Tibial nerve (tissue), 4 donors: ENCODE results near the gene BCAS1.

ENCODE experiments used
- EP300 ChIP-seq, 2 donors: sonication (generic); formaldehyde crosslinking; IDR thresholded peaks; one replicate each; pipeline ENCODE4 v1.6.1; 2017; ENCODE audit warnings: antibody characterized with exemption in 2 of 2, mild to moderate bottlenecking in 1 of 2
- TF ChIP-seq, protein P1 (sequence below), 5 experiments: fragments of 200-600 bp in 3 of 5; fragments of 450-650 bp in 2 of 5; sonication (generic) in 3 of 5; IDR thresholded peaks; one replicate each; pipeline ENCODE4 v1.5.1; 2016 to 2019; ENCODE audit warnings: antibody characterized with exemption in 5 of 5, mild to moderate bottlenecking in 3 of 5, moderate library complexity in 2 of 5

DNA sequence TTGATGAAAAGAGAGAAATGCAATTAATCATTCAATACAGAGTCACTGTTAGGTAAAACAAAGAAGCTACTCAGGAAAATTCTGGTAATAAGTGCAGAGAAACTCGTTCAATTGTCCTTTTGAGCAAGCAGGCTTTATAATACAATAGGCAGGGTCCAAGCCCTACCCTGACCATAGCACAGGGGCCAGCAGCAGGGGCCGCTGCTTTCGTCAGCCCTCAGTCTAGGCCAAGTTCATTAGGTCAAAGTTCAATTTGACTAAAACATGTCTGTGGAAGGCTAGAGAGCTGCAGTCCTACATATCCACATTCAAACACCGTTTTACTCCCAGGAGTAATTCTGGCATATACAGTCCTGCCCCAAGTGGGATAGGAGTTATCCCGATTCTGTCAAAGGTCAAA is 94.6 kb downstream of the BCAS1 start:
- TF ChIP-seq, protein P1, sequence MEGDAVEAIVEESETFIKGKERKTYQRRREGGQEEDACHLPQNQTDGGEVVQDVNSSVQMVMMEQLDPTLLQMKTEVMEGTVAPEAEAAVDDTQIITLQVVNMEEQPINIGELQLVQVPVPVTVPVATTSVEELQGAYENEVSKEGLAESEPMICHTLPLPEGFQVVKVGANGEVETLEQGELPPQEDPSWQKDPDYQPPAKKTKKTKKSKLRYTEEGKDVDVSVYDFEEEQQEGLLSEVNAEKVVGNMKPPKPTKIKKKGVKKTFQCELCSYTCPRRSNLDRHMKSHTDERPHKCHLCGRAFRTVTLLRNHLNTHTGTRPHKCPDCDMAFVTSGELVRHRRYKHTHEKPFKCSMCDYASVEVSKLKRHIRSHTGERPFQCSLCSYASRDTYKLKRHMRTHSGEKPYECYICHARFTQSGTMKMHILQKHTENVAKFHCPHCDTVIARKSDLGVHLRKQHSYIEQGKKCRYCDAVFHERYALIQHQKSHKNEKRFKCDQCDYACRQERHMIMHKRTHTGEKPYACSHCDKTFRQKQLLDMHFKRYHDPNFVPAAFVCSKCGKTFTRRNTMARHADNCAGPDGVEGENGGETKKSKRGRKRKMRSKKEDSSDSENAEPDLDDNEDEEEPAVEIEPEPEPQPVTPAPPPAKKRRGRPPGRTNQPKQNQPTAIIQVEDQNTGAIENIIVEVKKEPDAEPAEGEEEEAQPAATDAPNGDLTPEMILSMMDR (IDR thresholded peaks at IDR 0.05), result no peak
- no peak for TF ChIP-seq EP300 (IDR thresholded peaks at IDR 0.05)
